Glomerular endothelial cell (primary cell): ENCODE data around the gene NKX2-3. TPM values are rescaled to one million over a fixed set of nuclear protein-coding genes. Genes with fewer than 3 reads are reported as not detected.

Experiments used
- DNase-seq: peaks from one replicate; pipeline ENCODE4 v3.0.0-alpha.2; 2011; ENCODE audit warnings: low read depth, low spot score; ENCODE audit errors: extremely low read depth
- total RNA-seq: library from RNA; depleted of rRNA; stranded (reverse); fragments of >200 nt; gene quantifications from 2 replicates; pipeline ENCODE4 v1.2.3, GENCODE V29; 2015

NKX2-3 gene
- total RNA-seq = not detected in 2 replicates

DNA sequence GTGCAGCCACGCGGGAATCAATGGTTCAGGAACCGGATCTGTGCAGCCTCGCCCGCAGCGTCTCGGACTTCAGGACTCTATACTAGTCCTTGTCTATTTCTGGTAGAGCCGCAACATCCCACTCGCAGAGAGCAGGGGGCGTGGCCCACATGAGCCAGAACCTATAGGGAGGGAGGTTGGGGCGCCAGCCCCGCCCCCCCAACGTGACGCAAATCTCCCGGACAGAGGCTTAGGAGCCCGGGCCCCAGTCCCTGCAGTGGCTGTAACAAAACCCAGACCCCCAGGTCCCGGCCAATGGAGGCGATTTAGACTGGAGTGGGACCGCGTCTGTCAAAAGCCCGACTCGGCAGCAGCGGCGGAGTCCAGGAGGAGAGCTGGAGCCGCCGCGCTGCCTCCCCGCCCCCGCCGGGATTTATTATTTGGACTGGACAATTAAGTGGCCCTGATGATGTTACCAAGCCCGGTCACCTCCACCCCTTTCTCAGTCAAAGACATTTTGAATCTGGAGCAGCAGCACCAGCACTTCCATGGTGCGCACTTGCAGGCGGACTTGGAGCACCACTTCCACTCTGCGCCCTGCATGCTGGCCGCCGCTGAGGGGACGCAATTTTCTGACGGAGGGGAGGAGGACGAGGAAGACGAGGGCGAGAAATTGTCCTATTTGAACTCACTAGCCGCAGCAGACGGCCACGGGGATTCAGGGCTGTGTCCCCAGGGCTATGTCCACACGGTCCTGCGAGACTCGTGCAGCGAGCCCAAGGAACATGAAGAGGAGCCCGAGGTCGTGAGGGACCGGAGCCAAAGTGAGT, at the start of gene NKX2-3:
NKX2-3 (plus strand) TSS at position 256 of the 809 bp plus-strand sequence; CDS start at position 446, 190 bp downstream.
- no peak for DNase-seq

DNA sequence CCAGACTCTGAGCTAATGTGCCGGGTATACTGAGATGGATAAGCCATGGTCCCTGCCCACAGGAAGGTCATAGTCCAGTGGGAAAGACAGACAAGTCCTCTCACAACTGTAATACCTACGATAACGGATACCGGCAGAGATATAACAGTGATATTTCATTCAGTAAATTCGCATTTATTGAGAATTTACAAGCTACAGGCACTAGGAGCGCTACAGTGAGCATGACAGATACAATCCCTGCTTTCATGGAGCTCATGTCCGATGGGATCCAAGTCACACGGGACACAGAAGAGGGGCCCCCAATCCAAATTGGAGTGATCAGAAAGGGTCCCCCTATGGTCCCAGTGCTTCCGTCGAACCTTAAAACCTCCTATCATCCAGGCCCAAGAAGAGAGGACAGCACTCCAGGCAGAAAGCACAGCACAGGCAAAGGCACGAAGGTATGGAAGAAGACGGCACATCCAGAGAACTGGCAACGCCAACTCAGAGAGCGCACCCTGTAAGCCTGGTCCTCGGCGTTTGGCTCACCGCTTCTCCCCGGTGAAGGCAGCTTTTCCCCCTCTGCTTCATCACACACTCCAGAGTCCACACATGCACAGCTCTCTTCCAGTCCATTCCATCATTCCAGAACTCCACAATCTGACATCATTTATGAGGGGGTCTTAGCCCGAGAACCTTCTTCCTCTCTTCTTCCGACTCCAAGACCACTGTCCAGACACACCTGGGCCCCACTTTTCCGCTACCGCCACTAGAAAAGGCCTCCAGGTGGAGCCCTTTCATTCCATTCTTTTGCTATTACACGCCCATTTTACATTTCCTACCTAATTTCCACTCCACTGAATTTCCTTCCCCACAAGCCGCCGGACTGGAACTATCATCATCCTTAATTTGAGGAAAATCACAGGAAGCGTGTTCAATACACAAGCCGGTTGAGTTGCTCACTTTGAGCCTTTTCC, 47.8 kb upstream of the NKX2-3 start:
- no peak for DNase-seq

DNA sequence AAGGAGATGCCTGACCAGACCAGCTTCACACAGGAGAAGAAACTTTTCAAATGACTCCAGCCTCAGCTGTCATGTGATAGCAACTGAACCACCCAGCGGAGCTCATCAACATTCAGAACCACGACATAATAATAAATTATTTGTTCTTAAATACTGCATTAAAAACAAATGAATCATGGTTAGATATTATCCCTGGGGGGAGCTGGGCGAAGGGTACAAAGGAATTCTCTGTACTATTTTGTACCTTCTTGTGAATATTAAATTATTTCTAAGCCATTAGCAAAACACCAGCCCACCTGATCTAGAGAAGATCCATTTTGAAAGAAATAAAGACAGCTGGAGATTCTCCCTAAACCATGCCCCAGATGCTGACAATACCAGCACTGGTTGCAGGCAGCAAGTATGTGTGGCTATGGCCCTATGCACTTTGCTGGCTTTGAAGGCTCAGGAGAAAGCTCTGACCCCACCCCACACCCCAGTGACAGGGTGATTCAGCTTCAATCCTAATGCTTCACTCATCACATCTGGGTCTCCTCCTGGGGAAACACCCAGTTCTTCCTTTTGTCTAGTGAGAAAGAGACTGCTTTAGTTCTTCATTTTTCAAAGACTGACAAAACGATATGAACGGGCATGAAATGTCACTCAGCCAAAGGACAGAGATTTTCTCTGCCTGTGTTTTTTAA, 45.5 kb upstream of the NKX2-3 start:
- no peak for DNase-seq

DNA sequence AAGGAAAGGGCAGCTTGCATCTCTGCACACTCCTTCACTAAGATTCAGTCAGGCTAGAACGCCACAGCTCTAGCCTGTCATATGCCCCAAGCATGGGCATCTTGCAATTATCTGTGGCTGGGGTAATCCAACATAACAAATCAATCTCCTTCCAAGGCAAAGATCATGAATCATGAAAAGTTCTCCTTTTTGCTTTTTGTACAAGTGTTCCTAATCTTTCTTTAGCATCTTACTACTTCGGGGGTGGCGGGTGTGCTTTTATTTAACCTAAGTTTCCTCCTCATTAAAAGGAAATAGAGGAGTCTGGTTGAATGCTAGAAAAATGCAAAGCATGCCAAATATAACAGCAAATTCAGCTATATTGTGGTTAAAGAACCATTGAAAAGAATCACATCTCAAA, 43.5 kb upstream of the NKX2-3 start:
- DNase-seq = no peak

DNA sequence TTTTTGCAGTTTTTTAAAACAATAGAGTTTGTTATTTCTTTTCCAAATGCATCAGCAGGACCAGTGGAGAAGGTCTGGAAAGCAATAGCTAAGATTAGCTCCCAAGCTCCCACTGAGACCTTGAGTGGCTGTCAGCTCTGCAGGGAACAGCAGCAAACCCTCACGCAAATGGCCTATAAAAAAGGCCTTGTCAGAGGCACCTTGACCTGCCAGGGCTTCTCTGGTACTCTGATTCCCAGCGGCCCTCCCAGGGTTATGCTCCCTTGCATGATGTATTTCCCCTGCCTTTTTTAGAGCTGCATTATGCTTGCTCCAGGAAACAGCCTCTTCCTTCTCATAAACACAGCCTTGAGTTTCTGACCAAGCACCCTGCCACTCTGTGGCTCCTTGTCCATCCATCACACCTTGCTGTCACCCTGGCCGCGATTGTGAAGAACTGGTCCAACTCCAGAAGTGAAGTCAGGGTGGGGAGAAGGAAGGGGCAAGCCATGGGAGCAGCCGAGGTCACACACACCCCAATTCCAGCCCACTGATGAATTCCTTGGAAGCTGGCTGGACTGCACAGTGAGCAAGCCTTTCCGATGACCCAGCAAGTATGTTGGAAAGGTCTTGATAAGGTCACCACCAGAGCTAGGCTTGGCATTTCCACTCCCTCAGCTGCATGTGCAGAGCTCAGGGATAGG, 35.3 kb upstream of the NKX2-3 start:
- no peak for DNase-seq

DNA sequence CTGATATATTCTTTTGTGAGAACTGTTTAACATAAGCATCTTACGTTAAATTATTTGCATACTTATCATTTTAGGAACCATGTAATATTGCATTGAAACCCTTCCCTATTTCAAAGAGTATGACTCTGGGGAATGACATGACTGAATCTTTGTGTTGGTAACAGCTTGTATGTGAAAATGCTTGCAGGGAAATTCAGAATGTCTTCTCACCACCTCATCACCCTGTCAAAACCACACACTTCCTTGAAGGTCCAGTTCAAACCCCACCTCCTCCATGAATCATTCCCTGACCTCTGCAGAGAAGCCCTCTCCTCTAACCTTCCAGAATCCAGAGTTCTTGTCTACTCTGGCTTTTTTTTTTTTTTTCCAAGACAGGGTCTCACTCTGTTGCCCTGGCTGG, 26.3 kb upstream of the NKX2-3 start:
- DNase-seq = no peak

DNA sequence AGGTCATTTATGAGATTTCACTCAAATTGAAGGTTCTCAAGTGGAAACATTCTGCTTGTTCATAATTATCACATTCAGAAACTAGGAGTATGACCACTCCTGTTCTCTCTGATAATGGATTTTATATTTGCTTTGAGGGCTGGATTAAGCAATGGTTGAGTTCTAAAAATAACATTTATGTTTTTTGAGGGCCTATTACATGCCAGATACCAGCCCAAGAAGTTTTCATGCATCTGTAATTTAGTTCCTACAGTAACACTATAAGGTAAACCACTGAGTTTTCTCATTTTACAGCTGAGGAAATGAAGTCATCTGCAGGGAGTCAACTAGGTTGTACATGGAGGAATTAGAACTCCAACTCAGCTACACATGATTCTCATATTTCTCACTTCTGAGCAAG, 25.5 kb upstream of the NKX2-3 start:
- DNase-seq = no peak

DNA sequence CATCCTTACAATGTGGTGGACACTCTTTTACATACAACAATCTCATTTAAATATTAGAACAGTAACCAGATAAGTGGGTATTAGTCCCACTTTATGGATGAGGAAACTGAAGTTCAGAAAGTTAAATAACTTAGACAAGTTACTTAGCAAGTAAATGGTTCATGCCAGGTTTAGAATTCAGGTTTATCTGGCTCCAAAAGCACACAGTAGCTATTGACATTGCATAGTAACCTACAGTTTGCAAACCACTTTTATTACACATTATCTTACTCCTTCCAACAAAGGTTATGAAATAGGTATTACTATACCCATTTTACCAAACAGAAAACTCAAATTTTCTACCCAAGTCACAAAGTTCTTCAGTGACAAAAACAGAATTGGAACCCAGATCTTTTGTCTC, 19.7 kb upstream of the NKX2-3 start:
- no peak for DNase-seq

DNA sequence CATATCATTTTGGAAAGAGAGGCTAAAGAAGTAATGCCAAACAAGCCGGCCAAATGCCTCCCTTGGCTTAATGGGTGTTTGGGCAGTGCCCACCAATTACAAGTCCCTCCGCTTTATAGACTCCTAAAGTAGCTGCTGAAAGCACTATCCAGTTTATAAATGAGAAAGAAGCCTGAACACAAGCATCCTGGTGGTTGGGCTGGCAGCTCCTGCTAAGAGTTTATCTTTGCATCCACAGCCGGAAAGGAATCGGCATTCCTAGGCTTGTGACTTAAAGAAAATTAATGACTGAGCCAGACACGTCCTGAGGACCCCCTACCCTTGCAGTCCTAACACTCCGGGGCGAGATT, 13.1 kb upstream of the NKX2-3 start:
- DNase-seq = no peak

DNA sequence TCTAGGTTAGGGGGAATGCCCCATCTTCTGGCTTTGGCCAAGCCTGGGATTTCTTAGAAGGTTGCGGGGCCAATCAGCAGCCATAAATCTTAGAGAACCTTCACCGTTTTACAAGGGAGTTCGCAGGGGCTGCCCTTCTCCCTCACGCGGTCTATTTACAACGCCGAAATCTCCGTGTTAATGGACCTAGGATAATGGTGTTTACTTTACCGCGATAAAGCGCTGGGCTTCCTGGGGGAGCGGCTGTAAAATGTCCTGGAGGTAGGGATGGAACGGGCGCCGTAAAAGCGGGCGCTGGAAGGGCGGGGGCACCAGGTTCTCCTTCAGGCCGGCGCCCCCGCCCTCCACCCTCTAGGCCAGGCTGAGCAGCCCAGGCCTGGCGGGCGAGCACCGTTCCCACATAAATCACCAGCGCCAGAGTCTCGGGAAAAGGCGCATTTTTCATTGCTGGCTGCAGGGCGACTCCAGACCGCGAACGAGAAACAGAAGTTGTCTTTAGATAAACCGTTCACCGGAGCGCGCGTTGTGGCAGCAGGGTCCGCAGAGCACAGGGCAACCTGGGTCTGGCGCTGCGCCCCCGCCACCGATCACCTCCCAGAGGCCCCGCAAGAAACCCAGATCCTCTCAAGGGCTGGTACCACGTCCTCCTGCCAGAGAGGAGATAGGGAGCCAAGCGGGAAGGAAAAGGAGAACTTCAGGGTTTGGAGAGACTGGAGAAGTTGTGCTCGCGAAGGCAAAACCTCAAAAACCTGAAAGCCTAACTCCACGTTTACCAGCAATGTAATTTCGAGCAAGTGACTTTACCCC, 12.5 kb upstream of the NKX2-3 start:
- no peak for DNase-seq

DNA sequence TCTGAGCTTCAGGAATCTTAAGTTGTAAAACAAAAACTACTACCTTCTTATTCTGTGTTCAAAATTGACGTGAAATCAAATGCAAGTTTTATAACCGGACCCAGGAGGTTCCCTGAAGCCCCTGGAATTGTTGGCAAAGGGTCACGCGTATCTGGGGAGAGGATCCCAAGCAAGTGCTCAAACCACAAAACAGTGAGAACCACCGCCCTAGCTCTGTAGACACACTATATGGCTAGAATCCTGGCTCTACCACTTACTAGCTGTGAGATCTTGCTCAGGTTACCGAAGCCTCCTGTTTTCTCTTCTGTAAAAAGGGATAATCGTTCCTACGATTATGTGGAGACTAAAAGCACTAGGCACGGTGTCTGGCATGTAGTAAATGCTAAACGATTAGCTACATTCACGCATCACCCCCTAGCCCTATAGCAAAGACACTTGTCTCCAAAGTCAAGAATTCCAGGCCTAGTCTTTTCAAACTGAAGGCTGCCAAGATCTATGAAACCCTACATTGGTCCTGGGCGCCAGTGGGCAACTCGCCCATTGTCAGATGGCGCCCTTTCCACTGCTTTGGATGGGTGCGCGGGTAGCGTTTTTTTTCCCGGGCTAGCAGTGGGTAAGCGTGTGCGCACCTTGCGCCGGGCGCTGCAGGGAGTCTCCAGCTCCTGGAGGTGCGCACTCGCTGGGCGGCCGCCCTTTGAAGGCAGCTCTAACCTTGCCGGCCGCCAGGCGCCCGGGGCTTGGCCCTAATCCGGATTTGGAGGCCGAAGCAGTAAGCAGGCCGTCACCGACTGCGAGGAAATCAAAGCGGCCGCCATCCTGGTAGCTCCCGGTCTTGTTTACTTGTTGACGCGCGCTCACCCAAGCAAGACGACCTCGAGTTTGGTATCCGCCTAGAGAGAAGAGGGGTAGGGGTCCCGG, 11.6 kb upstream of the NKX2-3 start:
- DNase-seq = no peak

DNA sequence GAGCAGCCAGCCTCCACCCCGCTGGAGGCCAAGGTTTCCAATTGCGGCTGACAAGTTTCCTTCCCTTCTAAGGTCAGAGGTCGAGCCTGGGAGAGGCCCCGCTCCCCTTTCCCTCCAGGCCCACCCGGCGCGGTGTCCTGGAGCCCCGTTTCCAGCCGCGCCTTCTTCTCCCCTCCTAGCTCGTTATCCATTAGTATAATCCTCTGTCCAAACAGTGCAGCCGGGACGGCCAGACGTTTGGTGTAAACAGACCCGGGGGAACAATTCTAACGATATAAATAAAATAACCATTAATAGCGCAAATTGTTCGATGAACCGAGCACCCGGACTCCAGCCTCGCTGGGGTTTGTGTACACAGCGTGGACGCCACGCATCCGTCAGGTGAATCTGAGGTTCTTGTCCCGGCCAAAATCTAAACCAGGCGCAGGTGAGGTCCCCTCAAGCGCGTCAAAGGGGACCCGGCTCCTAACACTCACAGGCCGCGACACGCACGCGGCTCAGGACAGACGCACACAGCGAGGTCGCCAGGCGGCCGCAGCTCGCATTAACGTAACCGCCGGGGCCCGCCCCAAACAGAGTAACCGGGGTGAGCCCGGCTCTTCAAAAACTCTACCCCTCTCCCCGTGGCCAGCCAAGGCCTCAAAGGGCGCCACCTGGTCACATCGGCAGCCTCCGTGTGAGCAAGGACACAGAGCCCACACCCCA, 10.8 kb upstream of the NKX2-3 start:
- no peak for DNase-seq

DNA sequence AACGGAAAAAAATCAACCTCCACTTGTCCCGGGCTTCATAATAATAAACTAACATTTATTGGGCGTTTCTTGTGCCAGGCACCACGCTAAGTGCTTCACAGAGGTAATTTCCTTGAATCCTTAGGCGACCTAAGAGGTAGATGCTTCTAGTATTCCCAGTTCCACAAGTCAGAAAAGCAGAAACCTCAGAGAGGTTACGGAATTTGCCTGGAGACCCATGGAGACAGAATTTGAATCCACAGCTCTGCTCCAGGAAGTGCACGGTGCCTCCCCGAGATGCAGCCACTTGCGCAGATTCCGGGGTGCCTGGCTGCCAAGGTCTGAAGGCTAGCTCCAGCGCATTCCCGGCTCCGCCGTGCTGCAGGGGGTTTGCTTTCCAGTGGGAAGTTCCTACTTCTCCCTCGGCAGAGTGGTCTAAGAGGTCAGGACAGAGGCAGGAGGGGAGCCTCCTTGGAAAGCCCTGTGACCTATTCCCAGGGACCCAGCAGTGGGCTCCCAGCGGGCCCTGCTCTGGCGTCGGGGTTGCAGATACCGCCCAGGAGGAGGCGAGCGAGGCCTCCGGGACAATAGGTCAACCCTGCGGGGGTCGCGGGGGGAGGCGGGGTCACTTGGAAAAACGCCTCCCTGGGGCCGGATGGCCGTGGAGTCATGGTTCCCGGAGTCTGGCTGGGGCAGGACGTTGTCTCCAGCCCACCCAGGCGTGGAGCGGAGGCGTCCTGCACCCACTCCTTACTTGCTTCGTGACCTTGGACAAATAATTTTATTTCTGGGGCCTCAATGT, 10.1 kb upstream of the NKX2-3 start:
- no peak for DNase-seq

DNA sequence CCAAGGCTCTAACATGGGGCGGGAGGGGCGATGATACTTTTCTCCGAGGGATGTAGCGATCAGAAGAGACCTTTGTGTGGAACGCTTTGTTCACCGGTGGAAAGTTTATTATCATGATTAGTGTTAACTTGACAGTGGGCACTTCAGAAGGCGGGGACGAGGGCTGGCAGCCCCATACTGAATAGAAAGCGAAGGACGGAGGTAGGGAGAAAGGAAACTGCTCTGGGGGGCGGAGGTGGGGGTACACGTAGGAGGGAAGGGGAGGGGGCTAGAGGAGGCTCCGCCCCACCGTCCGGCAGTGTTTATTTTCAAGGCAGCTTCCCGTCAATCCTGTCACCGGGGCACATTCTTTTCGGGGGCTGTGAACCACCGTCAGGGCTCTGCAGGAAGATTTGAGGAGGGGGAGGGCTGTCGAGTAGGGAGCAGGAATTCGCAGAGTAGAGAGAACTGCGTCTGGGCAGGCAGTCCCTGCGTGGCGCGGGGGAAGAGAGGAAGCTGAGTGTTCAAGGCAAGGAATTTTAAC, 9.4 kb upstream of the NKX2-3 start:
- no peak for DNase-seq

DNA sequence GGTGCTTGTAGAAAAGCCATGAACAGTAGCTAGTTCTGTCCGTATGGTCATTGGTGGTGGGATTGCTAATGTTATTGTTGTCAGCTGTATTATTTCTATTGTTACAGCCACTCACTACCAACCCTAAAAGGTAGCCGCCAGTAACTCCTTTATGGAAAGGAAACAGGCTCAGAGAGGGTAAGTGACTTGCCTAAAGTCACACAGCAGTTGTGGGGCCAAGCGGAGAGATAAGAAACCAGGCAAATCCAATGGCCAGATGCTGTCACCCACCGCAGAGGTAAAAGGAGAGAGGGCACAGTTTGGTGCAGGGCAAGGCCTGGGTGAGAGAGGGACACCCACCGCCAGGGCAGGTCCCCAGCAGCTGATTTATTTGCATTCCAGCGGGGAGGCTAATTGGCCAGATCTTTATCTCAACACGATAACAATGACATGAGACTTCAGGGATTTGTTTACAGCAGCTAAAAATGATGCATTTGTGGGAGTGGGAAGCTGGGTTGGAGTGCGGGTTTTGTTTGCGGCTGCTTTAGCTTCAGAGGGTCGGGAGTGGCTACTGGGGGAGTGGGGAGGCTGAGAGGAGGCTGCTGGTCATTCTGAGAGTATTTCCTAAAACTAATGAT, 8.6 kb upstream of the NKX2-3 start:
- DNase-seq = no peak

DNA sequence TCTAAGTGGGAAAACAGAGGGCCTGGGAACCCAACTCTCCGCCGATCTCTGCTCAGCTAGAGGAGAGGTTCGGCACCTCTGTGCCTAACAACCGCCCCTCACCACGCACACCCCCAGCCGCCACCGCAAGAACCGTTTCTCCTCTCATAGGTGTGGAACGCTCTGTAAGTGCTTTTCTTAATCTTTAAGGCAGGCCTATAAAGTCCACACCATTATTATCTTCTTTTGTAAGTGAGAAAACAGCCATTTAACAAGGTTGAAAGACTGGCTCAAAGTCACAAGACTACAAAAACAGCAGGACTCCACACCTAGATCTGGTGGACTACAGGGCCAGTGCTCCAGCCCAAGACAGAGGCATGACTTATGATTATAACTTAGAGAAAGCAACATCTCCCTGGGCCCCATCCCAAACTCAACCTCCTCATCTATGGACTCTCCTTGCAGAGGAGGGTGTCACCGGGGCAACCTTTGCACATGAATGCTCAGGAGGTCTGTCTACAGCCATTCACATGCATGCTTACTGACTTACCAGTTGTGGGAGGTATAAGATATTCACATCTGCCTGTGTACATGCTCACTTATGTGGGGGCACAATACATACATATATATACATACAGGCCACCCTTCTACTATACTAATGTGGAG, 7.9 kb upstream of the NKX2-3 start:
- DNase-seq = no peak
